GM18858 (cell line): Measurements from ENCODE around the gene FGB.
A peak's percentile ranks its signal among the peaks of the same experiment; 100 is the strongest.
"Not testable (repeated sequence)": the region's sequence is repeated elsewhere in the genome, so short reads cannot be mapped to it uniquely, and the experiment has no call there.

Source experiments
- ATAC-seq: cut with Tn5 transposase; IDR thresholded peaks from one replicate; pipeline ENCODE4 v1.9.1; 2021; ENCODE audit not compliant: unreplicated experiment

The FGB gene

GRCh38 chr4:154594343-154594742 lies 31.5 kb downstream of the FGB start:
- not testable (repeated sequence) for ATAC-seq

- ATAC-seq: no peak
These were observed 33.0 kb downstream of the FGB start for GRCh38 chr4:154595807-154596206.

- ATAC-seq: not testable (repeated sequence)
These were observed 34.5 kb downstream of the FGB start for GRCh38 chr4:154597281-154597680.

GRCh38 chr4:154597798-154598774 lies 35.3 kb downstream of the FGB start:
- ATAC-seq: no peak

GRCh38 chr4:154602404-154603020 lies 39.7 kb downstream of the FGB start:
- ATAC-seq: no peak

DNA sequence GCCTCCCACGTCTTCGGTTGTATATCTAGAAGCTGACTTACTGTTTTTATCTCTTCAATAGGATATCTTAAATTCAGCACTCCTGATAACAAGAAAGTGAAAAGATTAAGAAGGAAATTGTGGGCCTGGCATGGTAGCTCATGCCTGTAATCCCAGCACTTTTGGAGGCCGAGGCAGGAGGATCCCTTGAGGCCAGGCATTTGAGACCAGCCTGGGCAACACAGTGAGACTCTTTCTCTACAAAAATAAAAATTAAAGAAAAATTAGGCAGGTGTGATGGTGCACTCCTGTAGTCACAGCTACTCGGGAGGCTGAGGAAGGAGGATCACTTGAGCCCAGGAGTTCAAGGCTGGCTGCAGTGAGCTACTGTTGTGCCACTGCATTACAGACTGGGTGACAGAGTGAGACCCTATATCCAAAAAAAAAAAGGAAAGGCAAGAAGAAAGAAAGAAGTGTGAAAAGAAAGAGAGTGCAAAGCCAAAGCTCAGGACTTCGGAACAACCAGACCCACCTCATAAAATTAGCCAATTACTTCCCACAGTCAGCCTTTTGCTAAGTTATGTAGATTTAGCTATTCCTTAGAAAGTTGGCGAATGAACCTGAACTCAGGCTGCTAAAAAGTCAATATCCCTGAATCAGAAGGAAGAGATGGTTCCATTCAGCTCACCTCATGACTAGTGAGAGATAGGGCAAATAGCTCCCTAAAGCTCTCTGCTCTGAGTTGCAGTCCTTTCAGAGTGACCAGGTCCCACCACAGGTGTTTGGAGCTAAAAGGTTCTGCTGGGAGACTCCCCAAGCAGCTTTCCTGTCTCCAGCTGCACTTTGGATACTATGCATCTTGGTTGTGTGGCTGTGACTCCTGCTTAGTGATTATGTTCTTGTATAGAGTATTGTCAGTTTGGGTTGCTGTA lies 40.5 kb downstream of the FGB start:
- ATAC-seq: no peak

DNA sequence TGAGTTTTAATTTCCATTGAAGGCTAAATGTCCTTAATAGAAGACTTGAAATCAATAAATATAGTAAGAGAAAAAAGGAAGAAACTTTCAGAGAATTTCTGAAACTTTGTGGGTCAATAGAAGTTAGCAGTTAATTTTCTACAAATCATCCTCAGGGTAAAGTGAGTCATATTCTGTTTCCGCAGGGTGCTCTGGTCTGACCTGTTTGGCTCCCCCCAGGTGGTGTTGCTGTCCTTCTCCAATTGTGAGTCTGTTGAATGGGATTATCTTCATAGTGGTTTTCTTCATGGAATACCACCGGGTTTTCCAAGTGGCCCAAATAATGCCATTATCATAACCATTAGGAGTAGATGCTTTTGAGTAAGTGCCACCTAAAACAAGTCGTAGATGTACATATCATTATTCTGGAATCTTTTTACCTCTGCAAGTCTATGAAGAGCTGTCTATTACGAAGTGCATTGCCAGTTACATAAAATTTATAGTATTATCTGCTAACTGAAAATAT lies 41.9 kb downstream of the FGB start:
- ATAC-seq: no peak

DNA sequence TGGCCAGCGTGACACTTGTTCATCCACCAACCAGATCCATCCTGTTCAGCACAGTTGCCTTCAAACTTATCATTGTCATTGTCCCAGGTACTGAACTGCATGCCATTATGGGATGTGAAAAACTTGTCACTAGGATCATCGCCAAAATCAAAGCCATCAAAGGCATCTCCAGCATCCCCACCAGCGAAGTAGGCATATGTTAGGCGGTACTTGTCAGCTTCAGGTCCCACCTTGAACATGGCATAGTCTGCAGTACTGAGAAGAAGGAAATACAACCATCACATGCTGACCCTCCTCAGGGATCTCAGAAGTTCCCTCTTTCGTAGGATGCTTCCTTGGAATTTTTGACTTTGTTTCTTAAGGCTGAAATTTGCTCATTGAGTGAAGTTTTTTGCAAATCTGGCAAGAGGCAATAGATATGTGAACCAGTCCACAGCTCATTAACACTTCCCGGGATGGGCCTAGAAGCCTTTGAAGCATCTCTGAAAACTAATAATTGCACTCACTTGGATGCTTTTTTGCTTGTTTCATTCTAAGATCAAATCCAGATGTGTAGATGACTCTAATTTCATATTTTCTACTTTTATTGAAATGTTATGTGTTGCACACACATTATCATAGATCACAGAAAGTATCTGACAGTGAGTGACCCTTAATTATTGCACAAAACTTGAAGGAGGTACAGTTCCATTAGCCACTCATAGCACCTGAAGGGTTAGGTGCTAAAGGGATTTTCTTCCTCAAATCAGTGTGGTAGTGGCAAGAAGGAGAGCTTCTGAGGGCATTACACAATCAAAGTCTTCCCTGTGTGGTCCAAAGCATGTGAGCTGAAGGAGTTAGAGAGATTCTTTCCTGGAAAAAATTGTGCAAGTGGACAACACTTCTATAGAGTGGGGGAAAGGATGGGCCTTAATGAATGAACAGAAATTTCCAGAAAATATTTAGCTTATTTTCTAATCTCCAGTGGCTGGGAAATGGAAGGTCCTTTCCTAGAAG lies 44.2 kb downstream of the FGB start:
- no peak for ATAC-seq

DNA sequence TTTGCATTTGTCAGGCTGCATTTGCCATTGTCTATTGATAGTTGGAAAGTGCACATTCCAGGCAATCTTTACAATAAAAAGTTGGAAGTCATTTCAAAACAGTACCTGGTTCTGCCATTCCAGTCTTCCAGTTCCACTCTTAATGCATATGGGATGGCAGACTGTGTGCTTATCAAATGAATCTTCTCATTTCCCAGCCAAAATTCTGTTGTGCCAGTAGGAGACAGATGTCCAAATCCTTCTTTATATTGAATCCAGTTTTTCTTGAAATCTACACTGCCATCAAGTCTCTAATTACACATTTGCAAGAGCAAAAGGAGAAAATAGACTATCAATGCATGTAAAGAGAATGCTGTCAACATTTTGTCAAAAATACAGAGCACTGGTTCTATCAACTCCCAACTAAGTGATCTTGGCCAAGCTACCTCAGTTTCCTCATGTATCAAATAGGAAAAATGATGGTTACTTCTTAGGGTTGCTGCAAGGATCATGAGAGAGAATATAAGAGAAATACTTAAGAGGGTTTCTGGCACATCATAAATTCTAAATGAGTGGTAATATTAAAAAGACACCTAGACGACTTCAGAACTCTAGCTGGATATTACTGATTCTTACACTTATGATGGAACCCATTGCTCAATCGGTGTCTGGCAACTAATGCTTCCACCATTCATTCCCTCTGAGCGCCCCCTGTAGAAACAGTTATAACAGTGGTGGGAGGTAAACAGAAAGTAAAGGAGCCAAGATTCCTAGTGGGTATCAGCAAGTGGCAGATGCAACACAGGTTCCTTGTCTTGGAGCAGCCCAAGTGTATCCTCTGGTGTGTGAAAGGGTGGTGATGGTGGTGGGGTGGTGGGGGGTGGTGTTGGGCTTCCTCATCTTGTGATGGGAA lies 45.8 kb downstream of the FGB start:
- ATAC-seq: no peak

DNA sequence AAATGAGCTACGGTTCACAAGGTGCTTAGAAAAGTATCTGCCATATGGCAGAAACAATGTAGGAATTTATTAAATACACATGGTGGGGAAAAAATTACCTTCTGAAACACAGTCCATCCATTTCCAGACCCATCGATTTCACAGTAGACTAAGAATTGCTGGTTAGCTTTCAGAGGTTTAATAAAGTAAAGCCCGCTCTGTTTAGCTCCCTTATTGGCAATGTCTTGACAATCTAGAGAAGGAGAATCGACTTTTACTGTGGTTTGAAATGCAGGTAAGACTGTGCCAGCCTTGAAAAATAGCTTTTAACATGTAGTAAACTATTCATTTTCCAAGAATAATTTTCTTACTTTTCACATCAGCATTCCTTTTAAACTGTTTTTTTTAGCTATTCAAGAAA lies 46.7 kb downstream of the FGB start:
- no peak for ATAC-seq

DNA sequence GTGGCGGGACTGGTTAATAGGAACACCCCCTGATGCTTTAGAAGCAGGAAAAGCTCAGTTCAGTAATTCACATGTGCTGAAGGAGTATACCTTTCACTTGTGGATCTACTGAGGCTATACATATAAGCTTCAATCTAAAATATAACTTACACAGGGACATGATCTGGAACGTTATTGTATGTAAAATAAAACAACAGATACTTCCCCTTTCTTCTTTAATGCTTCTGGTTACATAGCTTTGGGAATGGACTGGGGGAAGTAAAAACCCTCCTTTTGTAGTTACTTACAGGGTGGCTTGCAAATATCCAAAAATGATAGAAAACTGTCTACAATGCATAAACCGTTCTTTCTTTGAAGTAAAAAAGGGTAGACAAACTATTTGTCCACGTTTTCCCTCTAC lies 47.8 kb downstream of the FGB start:
- no peak for ATAC-seq

DNA sequence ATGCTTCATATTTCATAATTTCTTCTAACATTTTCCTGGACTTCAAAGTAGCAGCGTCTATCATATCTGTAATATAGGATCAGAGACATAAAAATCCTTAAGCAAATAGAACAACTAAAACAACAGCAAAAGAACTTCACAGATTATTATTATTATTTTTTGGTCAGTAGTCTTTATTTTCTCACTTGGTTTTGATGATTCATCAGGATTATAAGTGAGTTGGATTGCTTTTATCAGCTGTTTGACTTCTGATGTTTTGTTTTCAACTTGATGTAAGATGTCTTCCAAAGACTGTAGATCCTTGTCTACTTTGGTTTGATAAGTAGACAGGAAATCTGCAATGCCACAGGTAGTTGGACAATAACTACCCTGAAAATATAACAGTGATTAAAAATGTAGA lies 49.0 kb downstream of the FGB start:
- no peak for ATAC-seq

DNA sequence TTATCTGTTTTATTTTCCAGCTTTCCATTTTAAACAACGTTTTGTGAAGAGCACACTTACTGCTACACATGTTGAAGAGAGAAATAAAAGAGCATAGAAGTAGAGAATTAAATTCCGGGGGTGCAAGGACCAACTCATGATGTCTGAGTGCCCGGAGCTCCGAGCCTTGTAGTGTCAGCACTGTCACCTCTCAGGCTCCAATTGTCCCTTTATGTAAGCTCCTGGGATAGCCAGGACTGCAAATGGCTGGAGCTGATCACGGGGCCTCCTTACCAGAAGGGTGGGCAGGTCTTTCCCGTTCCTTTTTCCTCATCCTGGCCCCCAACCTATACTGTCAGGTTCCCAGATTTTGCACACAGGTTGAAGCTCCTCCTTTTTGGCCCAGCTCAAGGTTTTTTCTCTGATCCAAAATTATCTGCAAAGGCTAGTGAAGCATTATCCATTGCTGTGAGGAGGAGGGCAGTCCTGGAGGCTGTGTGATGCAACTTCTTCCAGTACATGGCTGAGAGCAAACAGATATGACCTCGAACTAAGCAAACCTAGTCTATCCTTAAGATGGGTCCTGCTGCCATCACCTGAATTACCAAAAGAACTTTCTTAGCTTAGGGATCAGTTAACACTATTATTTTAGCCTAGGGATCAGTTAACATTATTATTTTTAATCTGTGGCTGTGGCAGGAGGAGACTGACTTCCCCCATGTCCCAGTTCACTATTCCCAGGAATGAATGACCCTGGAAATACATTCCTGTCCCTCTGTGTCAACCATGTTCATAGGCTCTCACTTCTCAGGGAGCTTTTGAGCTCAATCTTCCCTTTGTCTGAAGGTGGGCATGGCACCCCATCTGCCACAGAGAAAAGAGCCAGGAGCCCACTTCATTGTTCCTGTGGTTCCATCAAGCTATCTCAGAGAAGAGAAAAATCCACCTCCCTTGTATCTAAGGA lies 49.9 kb downstream of the FGB start, which contains the start of gene FGG:
TSS of gene FGG (minus strand) at position 185 of the 943 bp plus-strand sequence. CDS start at position 138, 47 bp downstream.
- no peak for ATAC-seq

DNA sequence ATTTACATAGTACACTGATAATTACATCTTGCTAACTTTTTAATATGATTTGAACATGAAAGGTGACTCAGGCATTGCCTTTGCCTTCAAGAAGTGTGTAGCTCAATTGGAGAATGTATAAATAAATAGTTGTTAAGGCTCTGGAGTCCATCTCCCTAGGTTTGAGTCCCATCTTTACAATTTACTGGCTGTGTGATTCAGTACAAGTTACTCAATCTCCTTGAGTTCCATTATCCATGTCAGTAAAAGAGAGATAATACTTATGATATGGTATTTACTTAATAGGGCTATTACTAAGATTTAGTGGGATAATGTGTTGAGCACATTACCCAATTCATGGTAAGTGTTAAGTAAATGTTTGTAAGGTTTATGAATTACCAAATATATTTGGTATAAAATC lies 51.5 kb downstream of the FGB start:
- no peak for ATAC-seq

GRCh38 chr4:154615211-154615610 lies 52.4 kb downstream of the FGB start:
- no peak for ATAC-seq

GRCh38 chr4:154616287-154616686 lies 53.5 kb downstream of the FGB start:
- no peak for ATAC-seq

DNA sequence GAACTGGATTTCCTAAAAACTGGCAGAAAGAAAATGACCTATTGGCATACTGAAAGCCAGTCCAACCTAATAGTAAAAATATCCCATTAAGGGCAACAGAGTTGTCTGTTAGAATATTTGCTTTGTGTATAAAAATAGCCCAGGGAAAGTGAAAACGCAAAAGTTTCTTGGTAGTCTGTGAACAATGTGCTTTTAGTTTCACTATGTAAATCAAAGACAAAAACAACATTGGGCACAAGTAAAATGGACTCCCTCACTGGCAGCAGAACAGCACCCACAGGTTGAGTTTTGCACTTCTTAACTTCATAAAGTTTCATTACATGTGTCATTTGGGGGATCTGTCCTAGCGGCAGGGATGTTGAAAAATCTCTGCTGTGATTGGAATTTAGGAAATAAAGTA lies 53.9 kb downstream of the FGB start:
- peak; percentile 95 for ATAC-seq
